ENCODE results near the gene CELF4. TPM values are rescaled to one million over a fixed set of nuclear protein-coding genes. Genes with fewer than 3 reads are reported as not detected.

The CELF4 gene
- polyA plus RNA-seq, 1 experiment: not detected

DNA sequence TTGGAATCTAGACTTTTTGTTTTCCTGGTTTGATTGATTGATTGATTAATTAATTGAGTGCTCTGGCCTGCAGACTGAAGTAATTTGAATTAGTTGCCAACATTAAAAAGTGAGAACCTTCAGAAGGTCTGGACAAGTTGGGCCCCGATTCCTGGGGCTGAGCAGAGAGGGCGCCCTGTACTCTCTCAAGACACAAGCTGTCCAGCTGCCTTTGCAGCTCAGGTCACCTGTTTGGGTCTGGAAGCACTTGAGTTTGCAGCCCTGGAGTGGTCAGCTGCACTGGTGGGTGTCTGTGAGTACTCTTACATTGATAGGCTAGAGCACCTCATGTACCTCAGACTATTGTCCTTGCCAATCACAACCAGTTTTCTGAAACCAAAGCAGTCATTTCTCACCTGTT, 22.7 kb upstream of the CELF4 start:
- TF ChIP-seq, protein P1, sequence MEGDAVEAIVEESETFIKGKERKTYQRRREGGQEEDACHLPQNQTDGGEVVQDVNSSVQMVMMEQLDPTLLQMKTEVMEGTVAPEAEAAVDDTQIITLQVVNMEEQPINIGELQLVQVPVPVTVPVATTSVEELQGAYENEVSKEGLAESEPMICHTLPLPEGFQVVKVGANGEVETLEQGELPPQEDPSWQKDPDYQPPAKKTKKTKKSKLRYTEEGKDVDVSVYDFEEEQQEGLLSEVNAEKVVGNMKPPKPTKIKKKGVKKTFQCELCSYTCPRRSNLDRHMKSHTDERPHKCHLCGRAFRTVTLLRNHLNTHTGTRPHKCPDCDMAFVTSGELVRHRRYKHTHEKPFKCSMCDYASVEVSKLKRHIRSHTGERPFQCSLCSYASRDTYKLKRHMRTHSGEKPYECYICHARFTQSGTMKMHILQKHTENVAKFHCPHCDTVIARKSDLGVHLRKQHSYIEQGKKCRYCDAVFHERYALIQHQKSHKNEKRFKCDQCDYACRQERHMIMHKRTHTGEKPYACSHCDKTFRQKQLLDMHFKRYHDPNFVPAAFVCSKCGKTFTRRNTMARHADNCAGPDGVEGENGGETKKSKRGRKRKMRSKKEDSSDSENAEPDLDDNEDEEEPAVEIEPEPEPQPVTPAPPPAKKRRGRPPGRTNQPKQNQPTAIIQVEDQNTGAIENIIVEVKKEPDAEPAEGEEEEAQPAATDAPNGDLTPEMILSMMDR (IDR thresholded peaks at IDR 0.05; ENCODE audit: insufficient read depth, low read depth, low read length): no peak
- Histone ChIP-seq H3K4me3 (ENCODE audit: low read depth, low read length) (no peak overlapping the region), H3K36me3 (ENCODE audit: control insufficient read depth, insufficient read depth, low read length) (no peaks in the 10 kb centered on the region), H3K27me3 (ENCODE audit: control insufficient read depth, insufficient read depth, low read length) (no peaks in the 10 kb centered on the region)
- ChIA-PET CTCF (interaction anchor here (0.6 to 2.0 kb wide), 2 partner anchors 9 to 267 kb away, joined by 3 to 6 read pairs; no protein-coding TSS in a partner anchor), POLR2A (no interaction called here)
- no peak for DNase-seq (ENCODE audit: low read depth)

DNA sequence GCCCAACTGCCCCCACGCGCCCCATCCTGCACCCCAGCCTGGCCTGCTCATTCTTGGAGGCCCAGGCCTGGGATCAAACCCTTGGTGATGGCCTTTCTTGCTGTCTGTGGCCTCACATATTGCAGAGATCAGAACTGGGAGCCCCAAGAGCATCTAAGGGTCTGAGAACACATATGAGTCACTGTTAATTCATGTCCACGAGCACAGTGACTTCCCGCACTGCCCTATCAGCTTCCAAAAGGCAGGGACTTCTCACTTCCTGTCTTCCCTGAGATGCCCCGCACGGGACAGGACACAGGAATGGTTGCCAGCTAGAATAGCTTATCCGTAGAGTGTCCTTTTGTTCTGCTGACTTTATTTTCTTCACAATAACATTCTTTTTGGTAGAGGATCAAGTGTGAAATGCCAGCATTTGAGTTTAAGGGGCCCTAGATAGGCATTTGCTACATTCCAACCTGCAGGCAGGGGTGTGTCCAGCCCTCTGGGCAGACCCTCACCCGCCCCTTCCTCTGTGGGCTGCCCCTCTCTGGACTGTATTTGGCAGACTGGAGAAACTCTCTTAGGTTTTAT, 21.1 kb upstream of the CELF4 start:
- no peak for DNase-seq (ENCODE audit: low read depth)
- TF ChIP-seq, protein P1 (IDR thresholded peaks at IDR 0.05; ENCODE audit: insufficient read depth, low read depth, low read length): no peak
- POLR2A ChIA-PET: no interaction called here
- H3K36me3 ChIP-seq (ENCODE audit: control insufficient read depth, insufficient read depth, low read length): no peaks in the 10 kb centered on the region
- no peaks in the 10 kb centered on the region for H3K27me3 ChIP-seq (ENCODE audit: control insufficient read depth, insufficient read depth, low read length)
- H3K4me3 ChIP-seq (ENCODE audit: low read depth, low read length): no peak overlapping the region
- CTCF ChIA-PET: no interaction called here

DNA sequence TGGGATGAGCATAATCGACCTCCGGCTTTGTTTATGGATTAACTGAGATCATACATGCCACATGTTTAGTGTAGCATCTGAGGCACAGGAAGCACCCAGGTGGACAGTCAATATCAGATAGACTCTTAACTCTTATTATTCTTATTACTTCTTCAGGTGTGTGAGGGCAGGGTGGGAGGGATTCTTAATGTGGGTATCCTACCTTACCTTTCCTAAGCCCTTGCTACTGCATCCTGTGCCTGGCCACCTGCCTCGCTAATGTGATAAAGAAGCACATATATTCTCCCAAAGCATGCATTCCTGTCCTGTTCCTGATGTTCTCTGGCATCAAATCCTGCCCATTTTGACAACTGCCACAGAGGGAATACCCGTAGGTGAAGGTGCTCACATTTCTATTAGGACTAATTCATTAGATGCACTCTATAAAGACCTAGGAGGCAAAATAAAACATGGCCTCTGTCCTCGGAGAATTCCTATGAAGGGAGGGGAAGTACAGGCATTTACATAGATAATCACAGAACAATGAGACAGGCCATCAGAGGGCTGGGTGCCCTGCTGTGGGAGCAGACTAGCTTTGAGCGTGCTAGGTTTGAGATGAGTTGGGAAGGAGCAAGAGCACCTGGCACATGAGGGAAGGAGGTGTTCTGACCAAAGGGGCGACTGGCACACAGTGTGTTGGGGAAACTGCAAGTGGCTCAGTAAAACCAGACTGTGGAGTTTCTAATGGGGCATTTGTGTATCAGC, 19.5 kb upstream of the CELF4 start:
- TF ChIP-seq, protein P1 (IDR thresholded peaks at IDR 0.05; ENCODE audit: insufficient read depth, low read depth, low read length): no peak
- Histone ChIP-seq H3K36me3 (ENCODE audit: control insufficient read depth, insufficient read depth, low read length) (no peaks in the 10 kb centered on the region), H3K4me3 (ENCODE audit: low read depth, low read length) (no peak overlapping the region), H3K27me3 (ENCODE audit: control insufficient read depth, insufficient read depth, low read length) (no peaks in the 10 kb centered on the region)
- ChIA-PET CTCF (no interaction called here), POLR2A (no interaction called here)
- DNase-seq (ENCODE audit: low read depth): no peak

DNA sequence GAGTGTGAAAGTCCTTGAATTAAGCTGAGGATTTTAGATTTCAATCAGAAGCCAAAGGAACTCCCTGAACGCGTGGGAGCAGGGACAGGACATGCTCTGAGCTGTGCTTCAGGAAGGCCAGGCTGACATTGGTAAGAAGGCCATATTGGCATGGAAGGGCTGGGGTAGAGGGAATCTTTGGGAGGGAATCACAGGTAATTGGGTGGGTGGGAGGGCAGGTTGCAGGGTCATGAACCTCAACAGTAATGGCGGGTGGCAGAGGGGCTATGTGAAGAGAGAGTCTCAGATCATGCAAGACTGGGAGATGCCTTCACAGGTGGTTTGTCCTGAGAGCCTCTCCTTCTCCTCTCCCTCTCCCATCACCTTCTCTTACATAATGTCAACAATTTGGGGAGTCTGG, 18.6 kb upstream of the CELF4 start:
- Histone ChIP-seq H3K4me3 (ENCODE audit: low read depth, low read length) (no peak overlapping the region), H3K27me3 (ENCODE audit: control insufficient read depth, insufficient read depth, low read length) (no peaks in the 10 kb centered on the region), H3K36me3 (ENCODE audit: control insufficient read depth, insufficient read depth, low read length) (no peaks in the 10 kb centered on the region)
- TF ChIP-seq, protein P1 (IDR thresholded peaks at IDR 0.05; ENCODE audit: insufficient read depth, low read depth, low read length): no peak
- DNase-seq (ENCODE audit: low read depth): no peak
- CTCF ChIA-PET: no interaction called here
- POLR2A ChIA-PET: no interaction called here

DNA sequence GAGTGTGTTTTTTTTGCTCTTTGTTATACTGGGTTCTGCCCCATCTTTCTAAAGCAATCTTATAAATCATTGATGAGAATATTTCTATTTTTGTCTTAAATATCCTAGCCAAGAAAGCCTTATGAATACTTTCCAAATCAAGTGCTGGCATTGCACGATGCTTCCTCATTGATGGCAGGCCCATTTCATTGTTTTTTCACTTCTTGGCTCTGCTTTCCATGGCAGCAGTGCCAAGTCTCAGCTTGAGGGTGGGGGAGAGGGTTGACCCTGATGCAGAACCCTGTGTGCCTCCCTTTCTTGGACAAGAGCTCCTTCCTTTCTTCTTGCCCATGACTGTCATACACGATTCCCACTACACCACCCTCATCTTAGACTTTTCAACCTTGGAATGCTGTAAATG, 16.7 kb upstream of the CELF4 start:
- POLR2A ChIA-PET: no interaction called here
- TF ChIP-seq, protein P1 (IDR thresholded peaks at IDR 0.05; ENCODE audit: insufficient read depth, low read depth, low read length): no peak
- DNase-seq (ENCODE audit: low read depth): no peak
- H3K27me3 ChIP-seq (ENCODE audit: control insufficient read depth, insufficient read depth, low read length): no peaks in the 10 kb centered on the region
- CTCF ChIA-PET: no interaction called here
- no peaks in the 10 kb centered on the region for H3K36me3 ChIP-seq (ENCODE audit: control insufficient read depth, insufficient read depth, low read length)
- H3K4me3 ChIP-seq (ENCODE audit: low read depth, low read length): no peak overlapping the region
